HepG2 (cell line): ENCODE results near the gene ZBTB14. TPM values are rescaled to one million over a fixed set of nuclear protein-coding genes. Genes with fewer than 3 reads are reported as not detected.

Source experiments
- ATAC-seq: fragments of 200-7000 bp; cut with Tn5 transposase; 3 replicates; pipeline ENCODE4 v1.9.1; 2020; ENCODE audit warnings: mild to moderate bottlenecking, moderate library complexity
- Bru-seq: library from RNA; stranded (reverse); fragments of 400-500 nt; gene quantifications from one replicate; lab custom pipeline; 2021; lab: Mats Ljungman, UMichigan
- BruChase-seq, 2 experiments: library from RNA; stranded (reverse); fragments of 400-500 nt; gene quantifications; one replicate each; lab custom pipeline; 2021; lab: Mats Ljungman, UMichigan
- BruUV-seq: library from RNA; stranded (reverse); fragments of 400-500 nt; replicated peaks from 2 replicates; lab custom pipeline; 2021; lab: Mats Ljungman, UMichigan
- CTCF ChIA-PET: fragments of 300-600 bp; formaldehyde crosslinking; extraction: SDS; loops from one replicate; lab custom pipeline; 2021; ENCODE audit warnings: low total read pairs, inconsistent platforms, low intra/inter-chr PET ratio; lab: Yijun Ruan, JAX
- POLR2A ChIA-PET: fragments of 350-600 bp; sonication (Branson Sonifier 250); formaldehyde crosslinking; loops from one replicate; lab custom pipeline; 2020; ENCODE audit warnings: antibody characterized with exemption, inconsistent platforms; lab: Yijun Ruan, JAX
- DNase-seq: peaks from one replicate; pipeline ENCODE4 v3.0.0-alpha.2; 2015; ENCODE audit warnings: low spot score
- FAIRE-seq: peaks from 3 replicates; lab custom pipeline; 2011; peaks lifted over from hg19 to GRCh38; lab: Jason Lieb, UNC
- H2AFZ ChIP-seq: one replicate; pipeline ENCODE4 v1.6.1; 2011; ENCODE audit warnings: low read length, inconsistent platforms
- H3K27ac ChIP-seq: fragments of 300-600 bp; 3 replicates; pipeline ENCODE4 v1.8.0; 2011; ENCODE audit warnings: mixed run types, mild to moderate bottlenecking, mixed read lengths, low read length, inconsistent platforms; ENCODE audit not compliant: insufficient read depth; ENCODE audit errors: extremely low read length
- H3K27me3 ChIP-seq, 2 experiments: fragments of 200-600 bp in 1 of 2; 2 replicates in 1 of 2; 3 replicates in 1 of 2; pipeline versions ENCODE4 v1.6.0 to v1.8.0; 2011; ENCODE audit warnings: low read length in 2 of 2, mild to moderate bottlenecking in 2 of 2, moderate library complexity in 2 of 2, inconsistent platforms in 1 of 2; ENCODE audit not compliant: insufficient read depth in 2 of 2, control insufficient read depth in 1 of 2
- H3K36me3 ChIP-seq, 2 experiments: fragments of 200-600 bp in 1 of 2; replicated peaks in 1 of 2; 2 replicates in 1 of 2; 3 replicates in 1 of 2; pipeline versions ENCODE4 v1.5.1 to v1.8.0; 2011; ENCODE audit warnings: low read length in 2 of 2, inconsistent platforms in 1 of 2; ENCODE audit not compliant: insufficient read depth in 2 of 2, control insufficient read depth in 1 of 2
- H3K4me1 ChIP-seq: 2 replicates; pipeline ENCODE4 v1.5.1; 2012; ENCODE audit warnings: low read length, inconsistent platforms; ENCODE audit not compliant: insufficient read depth
- H3K4me2 ChIP-seq: 2 replicates; pipeline ENCODE4 v1.6.0; 2011; ENCODE audit warnings: low read depth, low read length, inconsistent platforms
- H3K4me3 ChIP-seq, 3 experiments: fragments of 200-600 bp in 1 of 3; sonication (generic), shearing (Covaris generic) in 1 of 3; replicated peaks in 1 of 3; 2 replicates each; pipeline ENCODE4 v1.5.1; 2011 to 2016; ENCODE audit warnings: low read length in 3 of 3, inconsistent platforms in 2 of 3, low read depth in 2 of 3, mild to moderate bottlenecking in 2 of 3, control low read depth in 1 of 3, mixed read lengths in 1 of 3; ENCODE audit not compliant: insufficient read depth in 1 of 3
- H3K79me2 ChIP-seq: one replicate; pipeline ENCODE4 v1.6.1; 2011; ENCODE audit warnings: low read length, inconsistent platforms; ENCODE audit not compliant: insufficient read depth
- H3K9ac ChIP-seq: 2 replicates; pipeline ENCODE4 v1.6.0; 2011; ENCODE audit warnings: mild to moderate bottlenecking, low read depth, low read length, inconsistent platforms; ENCODE audit not compliant: insufficient read depth
- H3K9me3 ChIP-seq: 2 replicates; pipeline ENCODE4 v1.5.1; 2012; ENCODE audit warnings: mild to moderate bottlenecking, low read length
- H4K20me1 ChIP-seq: 2 replicates; pipeline ENCODE4 v1.6.0; 2011; ENCODE audit warnings: inconsistent platforms, mild to moderate bottlenecking, low read length, moderate library complexity; ENCODE audit not compliant: insufficient read depth
- HDAC6 ChIP-seq: fragments of 200-600 bp; sonication (generic); IDR thresholded peaks from 2 replicates; pipeline ENCODE4 v1.7.0; 2017; ENCODE audit warnings: mild to moderate bottlenecking, antibody characterized with exemption, low read length, low read depth
- HNF4G ChIP-seq, 2 experiments: sonication (generic) in 1 of 2; formaldehyde crosslinking in 1 of 2; IDR thresholded peaks; 2 replicates each; pipeline versions ENCODE4 v1.4.0 to v1.6.1; 2011 to 2020; ENCODE audit warnings: borderline replicate concordance in 2 of 2, low read depth in 2 of 2, mild to moderate bottlenecking in 2 of 2, low read length in 1 of 2, missing genetic modification reagents in 1 of 2, moderate library complexity in 1 of 2
- POLR2A ChIP-seq, 2 experiments: IDR thresholded peaks; 2 replicates each; pipeline ENCODE4 v1.6.1; 2011; ENCODE audit warnings: low read depth in 2 of 2, low read length in 2 of 2, mild to moderate bottlenecking in 1 of 2, moderate library complexity in 1 of 2; ENCODE audit not compliant: insufficient read depth in 1 of 2
- RFXAP ChIP-seq: sonication (generic); formaldehyde crosslinking; IDR thresholded peaks from 2 replicates; pipeline ENCODE4 v1.4.0; 2020; ENCODE audit warnings: missing genetic modification reagents, borderline replicate concordance
- ZFY ChIP-seq: sonication (generic); formaldehyde crosslinking; IDR thresholded peaks from 2 replicates; pipeline ENCODE4 v1.4.0; 2020; ENCODE audit warnings: missing genetic modification reagents
- ZNF891 ChIP-seq: sonication (generic); formaldehyde crosslinking; IDR thresholded peaks from 2 replicates; pipeline ENCODE4 v1.5.0; 2020; ENCODE audit warnings: mild to moderate bottlenecking, missing genetic modification reagents
- WGBS: methylation state at CpG from one replicate; pipeline ENCODE4 v1.1.6; 2017; ENCODE audit warnings: low lambda C conversion rate; 5-methylcytosine and 5-hydroxymethylcytosine counted together
- in situ Hi-C: cut with HindIII; loops from 2 replicates; pipeline ENCODE4 v1.10.0; 2017; ENCODE audit warnings: low pct_unique_long_range_greater_than_20kb; ENCODE audit not compliant: extremely low pct_ligation_motif_present
- intact Hi-C: fragments of 100-400 bp; cut with micrococcal nuclease; formaldehyde crosslinking; loops from one replicate; pipeline ENCODE4 v1.10.0; 2022; ENCODE audit not compliant: unreplicated experiment
- long read RNA-seq, 2 experiments: library from RNA in 1 of 2; library from polyadenylated mRNA in 1 of 2; stranded (forward) in 1 of 2; unstranded in 1 of 2; transcript quantifications; one replicate each; pipeline ENCODE4 v2.0.0, GENCODE V29; 2019 to 2022
- polyA minus RNA-seq, 3 experiments: library from RNA; depleted of rRNA, polyadenylated mRNA; stranded (reverse); fragments of >200 nt; gene quantifications; 2 replicates each; pipeline ENCODE4 v1.2.3, GENCODE V29; 2011; ENCODE audit warnings: low replicate concordance in 1 of 3
- polyA plus RNA-seq, 8 experiments: library from polyadenylated mRNA; depleted of rRNA in 3 of 8; stranded (reverse) in 7 of 8; unstranded in 1 of 8; fragments of >200 nt; fragmentation: Illumina TruSeq in 4 of 8; extraction: Trizol in 4 of 8; gene quantifications; 2 replicates each; pipeline versions ENCODE4 v1.2.1 to v1.2.3, GENCODE V29; 2011 to 2016; ENCODE audit warnings: low read depth in 4 of 8, missing spikeins in 1 of 8, mixed read lengths in 1 of 8; ENCODE audit not compliant: insufficient read depth in 1 of 8
- total RNA-seq, 5 experiments: library from RNA; depleted of rRNA; stranded (reverse); fragments of >200 nt; fragmentation: Illumina TruSeq; extraction: Trizol; gene quantifications; 2 replicates each; pipeline ENCODE4 v1.2.3, GENCODE V29; 2016; ENCODE audit warnings: low read depth in 1 of 5
- TF ChIP-seq, protein P1 (sequence below): sonication (generic); formaldehyde crosslinking; IDR thresholded peaks from 2 replicates; pipeline ENCODE4 v1.4.0; 2020; ENCODE audit warnings: missing genetic modification reagents
- TF ChIP-seq, protein P2 (sequence below): sonication (generic); formaldehyde crosslinking; IDR thresholded peaks from 2 replicates; pipeline ENCODE4 v1.4.0; 2020; ENCODE audit warnings: missing genetic modification reagents, borderline replicate concordance
- TF ChIP-seq, protein P3 (sequence below): sonication (generic); formaldehyde crosslinking; IDR thresholded peaks from 2 replicates; pipeline ENCODE4 v1.8.0; 2022; ENCODE audit warnings: low read depth, missing genetic modification reagents

The ZBTB14 gene, protein sequence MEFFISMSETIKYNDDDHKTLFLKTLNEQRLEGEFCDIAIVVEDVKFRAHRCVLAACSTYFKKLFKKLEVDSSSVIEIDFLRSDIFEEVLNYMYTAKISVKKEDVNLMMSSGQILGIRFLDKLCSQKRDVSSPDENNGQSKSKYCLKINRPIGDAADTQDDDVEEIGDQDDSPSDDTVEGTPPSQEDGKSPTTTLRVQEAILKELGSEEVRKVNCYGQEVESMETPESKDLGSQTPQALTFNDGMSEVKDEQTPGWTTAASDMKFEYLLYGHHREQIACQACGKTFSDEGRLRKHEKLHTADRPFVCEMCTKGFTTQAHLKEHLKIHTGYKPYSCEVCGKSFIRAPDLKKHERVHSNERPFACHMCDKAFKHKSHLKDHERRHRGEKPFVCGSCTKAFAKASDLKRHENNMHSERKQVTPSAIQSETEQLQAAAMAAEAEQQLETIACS
- total RNA-seq (2016; rRNA removed; fragmentation: Illumina TruSeq; extraction: Trizol) (14.4 and 15.9 TPM in 2 replicates), polyA plus RNA-seq (2011; rRNA removed) (5.5 and 8.0 TPM in 2 replicates), polyA minus RNA-seq (2011; rRNA and poly(A)+ RNA removed; ENCODE audit: low replicate concordance) (9.7 and 13.9 TPM in 2 replicates), Bru-seq, nascent RNA (percentile 79 among the genes with signal in this experiment), BruChase-seq, experiment 1, labeled RNA remaining after a 6-hour chase (percentile 77 among the genes with signal in this experiment), BruChase-seq, experiment 2, labeled RNA remaining after a 2-hour chase (percentile 84 among the genes with signal in this experiment)
- 2.7 and 3.1 TPM in 2 replicates for total RNA-seq (2016; cell fraction: cytosol; rRNA removed; fragmentation: Illumina TruSeq; extraction: Trizol; ENCODE audit: low read depth)
- 14.2 and 15.0 TPM in 2 replicates for total RNA-seq (2016; cell fraction: insoluble cytoplasmic fraction; rRNA removed; fragmentation: Illumina TruSeq; extraction: Trizol)
- total RNA-seq (2016; cell fraction: membrane; rRNA removed; fragmentation: Illumina TruSeq; extraction: Trizol): 10.5 and 11.1 TPM in 2 replicates
- 15.9 and 16.7 TPM in 2 replicates for total RNA-seq (2016; cell fraction: nucleus; rRNA removed; fragmentation: Illumina TruSeq; extraction: Trizol)
- polyA plus RNA-seq (2011; cell fraction: cytosol; rRNA removed): 3.3 and 5.2 TPM in 2 replicates
- 5.2 and 7.5 TPM in 2 replicates for polyA plus RNA-seq (2011; cell fraction: nucleus; rRNA removed)
- 5.4 and 9.0 TPM in 2 replicates for polyA plus RNA-seq (2012)
- 1.7 and 2.0 TPM in 2 replicates for polyA plus RNA-seq (2016; cell fraction: cytosol; fragmentation: Illumina TruSeq; extraction: Trizol; ENCODE audit: low read depth)
- 13.8 and 14.0 TPM in 2 replicates for polyA plus RNA-seq (2016; cell fraction: insoluble cytoplasmic fraction; fragmentation: Illumina TruSeq; extraction: Trizol; ENCODE audit: low read depth)
- polyA plus RNA-seq (2016; cell fraction: membrane; fragmentation: Illumina TruSeq; extraction: Trizol; ENCODE audit: low read depth): 4.6 and 6.3 TPM in 2 replicates
- polyA plus RNA-seq (2016; cell fraction: nucleus; fragmentation: Illumina TruSeq; extraction: Trizol; ENCODE audit: insufficient read depth, low read depth): 16.1 and 16.5 TPM in 2 replicates
- polyA minus RNA-seq (2011; cell fraction: cytosol; rRNA and poly(A)+ RNA removed): 5.6 and 6.5 TPM in 2 replicates
- 21.5 and 26.5 TPM in 2 replicates for polyA minus RNA-seq (2011; cell fraction: nucleus; rRNA and poly(A)+ RNA removed)
- long read RNA-seq, experiment 1, partial matches to known transcripts: 1 of 6 reads
- long read RNA-seq, experiment 1, other reads (novel, unspliced or antisense): 3 of 6 reads
- long read RNA-seq, experiment 2, partial matches to known transcripts: 1 of 9 reads
- long read RNA-seq, experiment 2, other reads (novel, unspliced or antisense): 5 of 9 reads

DNA sequence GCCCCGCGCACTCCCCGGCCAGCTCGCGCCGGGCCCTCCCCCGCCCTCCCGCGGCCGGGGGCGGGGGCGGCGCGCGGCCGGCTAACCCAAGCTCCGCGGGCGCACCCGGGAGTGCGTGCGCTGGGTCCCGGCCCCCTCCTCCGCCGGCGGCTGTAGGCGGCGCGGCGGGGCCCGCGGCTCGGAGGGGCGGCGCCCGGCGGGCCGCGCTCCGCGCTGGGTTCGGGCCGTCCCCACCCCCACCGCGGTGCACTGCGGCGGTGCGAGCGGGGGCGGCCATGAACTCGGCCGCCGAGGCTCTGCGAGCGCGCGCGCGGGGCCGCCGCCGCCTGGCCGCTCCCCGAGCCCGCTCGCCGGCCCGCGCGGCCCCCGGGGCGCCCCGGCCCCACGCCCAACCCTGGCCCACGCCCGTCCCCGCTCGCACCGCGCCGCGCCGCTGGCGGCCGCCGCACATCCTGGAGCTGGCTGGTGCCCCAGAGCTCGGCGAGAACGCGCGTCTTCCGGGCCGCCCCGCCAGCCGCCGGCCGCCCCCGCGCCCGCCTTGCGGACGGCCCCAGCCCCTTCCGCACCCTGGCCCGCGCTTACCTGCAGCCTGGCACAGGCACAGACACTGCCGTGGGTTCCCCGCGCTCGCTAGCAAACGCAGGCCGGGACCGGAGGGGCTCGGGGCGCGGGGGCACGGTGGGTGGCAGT is at the start of gene ZBTB14:
ZBTB14 (minus strand) TSS at position 496 of the 690 bp plus-strand sequence. CDS start 2,480 bp downstream, outside the sequence.
- intact Hi-C loops (no loop called here), in situ Hi-C loops (no loop called here)
- Histone ChIP-seq H3K9me3 (no peaks in the 10 kb centered on the region), H3K36me3 (peaks cover 6 to 15% of the 10 kb centered on the region in 2 experiments; a peak in 3 of 5 replicates), H3K79me2 (peaks cover 13% of the 10 kb centered on the region), H3K9ac (peak within 1 kb of the TSS; percentile 89), H2AFZ (no peak within 1 kb of the TSS), H4K20me1 (no peaks in the 10 kb centered on the region), H3K4me3 (peak within 1 kb of the TSS; percentile 79 to 88 (median 87)), H3K27me3 (no peaks in the 10 kb centered on the region; a peak in 1 of 5 replicates), H3K4me1 (peaks cover 51% of the 10 kb centered on the region), H3K27ac (peak within 1 kb of the TSS; percentile 98), H3K4me2 (peak within 1 kb of the TSS; percentile 93)
- 0% methylated on average over 6 of the region's 116 CpGs for WGBS
- ATAC-seq (peak; percentile 32), DNase-seq (peak; percentile 36), FAIRE-seq (no peak)
- ChIA-PET POLR2A (interaction anchor here (0.6 to 4.7 kb wide), 12 partner anchors 9 to 130 kb away, joined by 3 to 82 read pairs (median 4); no protein-coding TSS in a partner anchor), CTCF (no interaction called here)
- BruUV-seq: no TSS peak
- TF ChIP-seq, protein P1, sequence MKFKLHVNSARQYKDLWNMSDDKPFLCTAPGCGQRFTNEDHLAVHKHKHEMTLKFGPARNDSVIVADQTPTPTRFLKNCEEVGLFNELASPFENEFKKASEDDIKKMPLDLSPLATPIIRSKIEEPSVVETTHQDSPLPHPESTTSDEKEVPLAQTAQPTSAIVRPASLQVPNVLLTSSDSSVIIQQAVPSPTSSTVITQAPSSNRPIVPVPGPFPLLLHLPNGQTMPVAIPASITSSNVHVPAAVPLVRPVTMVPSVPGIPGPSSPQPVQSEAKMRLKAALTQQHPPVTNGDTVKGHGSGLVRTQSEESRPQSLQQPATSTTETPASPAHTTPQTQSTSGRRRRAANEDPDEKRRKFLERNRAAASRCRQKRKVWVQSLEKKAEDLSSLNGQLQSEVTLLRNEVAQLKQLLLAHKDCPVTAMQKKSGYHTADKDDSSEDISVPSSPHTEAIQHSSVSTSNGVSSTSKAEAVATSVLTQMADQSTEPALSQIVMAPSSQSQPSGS (CRISPR knock-in tag): no peak
- TF ChIP-seq POLR2A (IDR thresholded peaks at IDR 0.05; ENCODE audit: insufficient read depth in 1 of 2, low read depth in 2 of 2, low read length in 2 of 2) (0 out of 4 replicates have a peak, but pooled peaks of 1 of the 2 experiments have one; percentile 3), HNF4G (IDR thresholded peaks at IDR 0.05; ENCODE audit: borderline replicate concordance, low read depth, low read length) (no peak), HNF4G (CRISPR knock-in tag; IDR thresholded peaks at IDR 0.05; ENCODE audit: borderline replicate concordance, low read depth) (no peak), ZFY (CRISPR knock-in tag) (0 out of 2 replicates have a peak, but pooled peaks have one; percentile 9), ZNF891 (no peak), RFXAP (CRISPR knock-in tag) (0 out of 2 replicates have a peak, but pooled peaks have one; percentile 23), HDAC6 (no peak)
- TF ChIP-seq, protein P2, sequence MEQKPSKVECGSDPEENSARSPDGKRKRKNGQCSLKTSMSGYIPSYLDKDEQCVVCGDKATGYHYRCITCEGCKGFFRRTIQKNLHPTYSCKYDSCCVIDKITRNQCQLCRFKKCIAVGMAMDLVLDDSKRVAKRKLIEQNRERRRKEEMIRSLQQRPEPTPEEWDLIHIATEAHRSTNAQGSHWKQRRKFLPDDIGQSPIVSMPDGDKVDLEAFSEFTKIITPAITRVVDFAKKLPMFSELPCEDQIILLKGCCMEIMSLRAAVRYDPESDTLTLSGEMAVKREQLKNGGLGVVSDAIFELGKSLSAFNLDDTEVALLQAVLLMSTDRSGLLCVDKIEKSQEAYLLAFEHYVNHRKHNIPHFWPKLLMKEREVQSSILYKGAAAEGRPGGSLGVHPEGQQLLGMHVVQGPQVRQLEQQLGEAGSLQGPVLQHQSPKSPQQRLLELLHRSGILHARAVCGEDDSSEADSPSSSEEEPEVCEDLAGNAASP (CRISPR knock-in tag): no peak
- TF ChIP-seq, protein P3, sequence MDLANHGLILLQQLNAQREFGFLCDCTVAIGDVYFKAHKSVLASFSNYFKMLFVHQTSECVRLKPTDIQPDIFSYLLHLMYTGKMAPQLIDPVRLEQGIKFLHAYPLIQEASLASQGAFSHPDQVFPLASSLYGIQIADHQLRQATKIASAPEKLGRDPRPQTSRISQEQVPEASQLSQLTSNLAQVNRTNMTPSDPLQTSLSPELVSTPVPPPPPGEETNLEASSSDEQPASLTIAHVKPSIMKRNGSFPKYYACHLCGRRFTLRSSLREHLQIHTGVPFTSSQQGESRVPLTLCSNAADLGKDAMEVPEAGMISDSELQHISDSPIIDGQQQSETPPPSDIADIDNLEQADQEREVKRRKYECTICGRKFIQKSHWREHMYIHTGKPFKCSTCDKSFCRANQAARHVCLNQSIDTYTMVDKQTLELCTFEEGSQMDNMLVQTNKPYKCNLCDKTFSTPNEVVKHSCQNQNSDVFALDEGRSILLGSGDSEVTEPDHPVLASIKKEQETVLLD (CRISPR knock-in tag): 0 out of 2 replicates have a peak, but pooled peaks have one; percentile 44
